ENCODE measurements around the gene CHRM4. TPM values are rescaled to one million over a fixed set of nuclear protein-coding genes. Genes with fewer than 3 reads are reported as not detected.

The CHRM4 gene
- total RNA-seq, 1 donor from 2014 or later = 0.37 TPM

DNA sequence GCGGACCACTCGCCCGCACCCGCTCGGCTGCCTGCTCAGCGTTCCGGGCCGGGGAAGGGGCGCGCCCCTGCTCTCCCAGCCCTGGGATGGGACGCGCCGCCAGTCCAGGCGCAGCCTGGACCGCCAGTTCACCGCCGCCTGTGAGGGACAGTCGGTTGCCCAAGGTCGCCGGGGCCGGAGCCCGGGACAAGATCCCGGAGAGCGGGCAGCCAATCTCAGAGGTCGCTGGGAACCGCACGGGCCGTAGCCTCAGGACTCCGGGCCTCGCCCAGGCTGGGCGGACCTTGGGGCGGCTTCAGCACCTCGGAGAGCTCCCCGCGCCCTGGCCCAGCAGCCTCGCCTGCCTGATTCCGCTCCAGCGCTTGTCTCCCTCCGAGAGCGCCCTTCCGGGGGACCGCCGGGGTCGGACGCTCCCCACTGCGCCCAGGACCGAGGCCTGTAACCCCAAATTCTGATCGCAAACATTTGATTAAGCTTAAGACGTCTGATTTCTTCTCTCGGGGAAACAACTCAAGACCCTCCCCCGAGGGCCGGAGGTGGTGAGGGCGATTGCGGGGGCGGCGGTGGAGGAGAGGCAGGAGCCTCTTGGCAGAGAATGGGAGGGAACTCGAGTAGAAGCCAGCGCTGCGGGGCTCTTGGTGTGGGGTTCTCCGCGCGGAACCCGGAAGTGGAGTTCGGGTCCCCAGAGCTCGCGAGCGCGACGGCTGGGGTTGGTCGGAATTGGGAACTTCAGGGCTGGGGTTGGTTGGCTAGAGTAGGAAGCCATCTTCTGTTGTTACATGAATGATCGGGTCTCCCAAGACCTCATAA lies 1.1 kb upstream of the CHRM4 start:
- peak; percentile 85 for DNase-seq (ENCODE audit: low read depth, low spot score)
- Mint-ChIP-seq H3K27ac (ENCODE audit: unreplicated experiment) (no peak overlapping the region), H3K9me3 (no peaks in the 10 kb centered on the region), H3K27me3 (ENCODE audit: low read depth) (peaks cover 55% of the 10 kb centered on the region), H3K4me1 (peaks cover 18% of the 10 kb centered on the region), H3K4me3 (peak overlapping the region; percentile 90), H3K36me3 (ENCODE audit: low read depth) (no peaks in the 10 kb centered on the region)
- TF ChIP-seq, protein P1, sequence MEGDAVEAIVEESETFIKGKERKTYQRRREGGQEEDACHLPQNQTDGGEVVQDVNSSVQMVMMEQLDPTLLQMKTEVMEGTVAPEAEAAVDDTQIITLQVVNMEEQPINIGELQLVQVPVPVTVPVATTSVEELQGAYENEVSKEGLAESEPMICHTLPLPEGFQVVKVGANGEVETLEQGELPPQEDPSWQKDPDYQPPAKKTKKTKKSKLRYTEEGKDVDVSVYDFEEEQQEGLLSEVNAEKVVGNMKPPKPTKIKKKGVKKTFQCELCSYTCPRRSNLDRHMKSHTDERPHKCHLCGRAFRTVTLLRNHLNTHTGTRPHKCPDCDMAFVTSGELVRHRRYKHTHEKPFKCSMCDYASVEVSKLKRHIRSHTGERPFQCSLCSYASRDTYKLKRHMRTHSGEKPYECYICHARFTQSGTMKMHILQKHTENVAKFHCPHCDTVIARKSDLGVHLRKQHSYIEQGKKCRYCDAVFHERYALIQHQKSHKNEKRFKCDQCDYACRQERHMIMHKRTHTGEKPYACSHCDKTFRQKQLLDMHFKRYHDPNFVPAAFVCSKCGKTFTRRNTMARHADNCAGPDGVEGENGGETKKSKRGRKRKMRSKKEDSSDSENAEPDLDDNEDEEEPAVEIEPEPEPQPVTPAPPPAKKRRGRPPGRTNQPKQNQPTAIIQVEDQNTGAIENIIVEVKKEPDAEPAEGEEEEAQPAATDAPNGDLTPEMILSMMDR (conservative IDR thresholded peaks at IDR 0.05) = no peak

DNA sequence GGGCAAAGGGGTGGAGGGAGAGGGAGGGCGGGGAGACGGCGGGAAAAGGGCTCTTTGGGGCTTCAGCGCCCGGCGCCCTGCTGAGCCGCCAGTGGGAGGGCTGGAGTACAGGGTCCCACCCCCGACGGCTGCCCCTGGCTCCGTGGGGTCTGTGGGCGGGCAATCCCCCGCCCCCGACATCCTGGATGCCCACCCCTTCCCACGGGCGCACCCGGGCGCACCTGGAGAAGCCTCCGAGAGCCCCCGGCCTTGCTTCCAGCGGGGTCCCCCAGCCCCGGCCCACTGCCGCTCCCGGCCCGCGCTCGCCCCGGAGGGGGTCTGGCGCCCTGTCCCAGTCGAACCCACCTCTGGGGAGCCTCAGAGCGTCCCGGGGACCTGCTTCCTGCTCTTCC lies 394 bp downstream of the CHRM4 start:
- Mint-ChIP-seq H3K27ac (ENCODE audit: unreplicated experiment) (no peak overlapping the region), H3K4me1 (peaks cover 18% of the 10 kb centered on the region), H3K9me3 (no peaks in the 10 kb centered on the region), H3K36me3 (ENCODE audit: low read depth) (no peaks in the 10 kb centered on the region), H3K4me3 (no peak overlapping the region), H3K27me3 (ENCODE audit: low read depth) (peaks cover 69% of the 10 kb centered on the region)
- TF ChIP-seq, protein P1 (conservative IDR thresholded peaks at IDR 0.05) = no peak
- DNase-seq (ENCODE audit: low read depth, low spot score) = no peak

- H3K27me3 Mint-ChIP-seq (ENCODE audit: low read depth) = peaks cover 75% of the 10 kb centered on the region
- H3K4me1 Mint-ChIP-seq = peaks cover 18% of the 10 kb centered on the region
- peak overlapping the region; percentile 74 for H3K4me3 Mint-ChIP-seq
- TF ChIP-seq, protein P1 (conservative IDR thresholded peaks at IDR 0.05) = no peak
- no peaks in the 10 kb centered on the region for H3K9me3 Mint-ChIP-seq
- no peaks in the 10 kb centered on the region for H3K36me3 Mint-ChIP-seq (ENCODE audit: low read depth)
- H3K27ac Mint-ChIP-seq (ENCODE audit: unreplicated experiment) = no peak overlapping the region
- DNase-seq (ENCODE audit: low read depth, low spot score) = no peak
Measured at GRCh38 chr11:46390331-46391171, 1.0 kb downstream of the CHRM4 start.

DNA sequence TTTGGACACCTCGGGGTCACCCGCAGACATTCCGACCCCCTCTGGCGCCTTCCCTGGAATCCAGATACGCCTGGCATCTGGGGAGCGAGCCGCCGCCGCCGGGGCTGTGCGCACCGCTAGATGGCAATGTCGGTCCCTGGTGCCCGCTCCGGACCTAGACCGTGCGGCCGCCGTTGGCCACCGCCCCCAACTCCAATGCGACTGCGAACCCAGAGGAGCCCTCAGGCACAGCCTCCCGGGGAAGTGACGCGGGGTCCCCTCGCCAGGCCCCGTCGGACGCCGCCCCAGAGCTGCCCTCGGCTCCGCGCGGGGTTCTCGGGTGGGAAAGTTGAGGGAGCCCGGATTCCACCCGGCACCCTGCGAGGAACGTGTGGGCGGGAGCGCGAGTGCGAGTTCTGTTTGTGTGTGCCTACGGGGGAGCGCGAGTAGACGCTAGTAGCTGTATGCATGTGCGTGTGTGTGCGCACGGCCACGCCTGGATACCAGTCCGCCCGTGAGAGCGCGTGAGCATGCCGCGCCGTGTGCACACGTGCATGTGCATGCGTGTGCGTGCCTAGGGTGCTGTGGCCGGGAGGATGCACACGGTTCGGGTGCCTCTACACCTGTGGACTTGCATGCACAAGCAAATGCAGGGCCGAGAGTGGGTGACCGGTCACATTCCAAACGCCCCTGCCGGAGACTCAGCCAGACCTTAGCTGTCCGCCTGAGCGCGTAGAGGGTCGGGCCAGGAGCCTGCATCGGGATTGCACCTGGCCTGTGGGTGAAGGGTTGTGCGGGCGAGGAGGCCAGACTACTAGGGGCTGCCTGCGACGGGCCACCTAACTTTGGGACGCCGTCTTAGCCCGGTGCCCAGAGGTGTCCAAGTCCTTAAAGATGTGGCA lies 1.9 kb downstream of the CHRM4 start:
- no peaks in the 10 kb centered on the region for H3K36me3 Mint-ChIP-seq (ENCODE audit: low read depth)
- H3K27ac Mint-ChIP-seq (ENCODE audit: unreplicated experiment) = no peak overlapping the region
- H3K4me3 Mint-ChIP-seq = peak overlapping the region; percentile 74
- H3K9me3 Mint-ChIP-seq = no peaks in the 10 kb centered on the region
- H3K27me3 Mint-ChIP-seq (ENCODE audit: low read depth) = peaks cover 80% of the 10 kb centered on the region
- peak; percentile 82 for DNase-seq (ENCODE audit: low read depth, low spot score)
- H3K4me1 Mint-ChIP-seq = peaks cover 21% of the 10 kb centered on the region
- TF ChIP-seq, protein P1 (conservative IDR thresholded peaks at IDR 0.05) = peak; percentile 86
